GM12878 (cell line): ENCODE results near the gene SLC19A1. TPM values are rescaled to one million over a fixed set of nuclear protein-coding genes. Genes with fewer than 3 reads are reported as not detected.
A peak's percentile ranks its signal among the peaks of the same experiment; 100 is the strongest.

Experiments used
- ATAC-seq: fragments of 200-7000 bp; cut with Tn5 transposase; 3 replicates; pipeline ENCODE4 v1.9.1; 2020; ENCODE audit warnings: mild to moderate bottlenecking, moderate library complexity
- BruUV-seq: library from RNA; stranded (reverse); fragments of 400-500 nt; replicated peaks from 2 replicates; lab custom pipeline; 2021; lab: Mats Ljungman, UMichigan
- CTCF ChIA-PET: fragments of 300-600 bp; sonication (Branson Sonifier 250); formaldehyde crosslinking; extraction: SDS; loops from one replicate; lab custom pipeline; 2021; ENCODE audit warnings: inconsistent platforms; lab: Yijun Ruan, JAX
- POLR2A ChIA-PET: fragments of 350-600 bp; formaldehyde crosslinking; extraction: SDS; loops from one replicate; lab custom pipeline; 2021; ENCODE audit warnings: inconsistent platforms; lab: Charles Lee
- RAD21 ChIA-PET: fragments of 300-600 bp; sonication (Branson Sonifier 250); formaldehyde crosslinking; loops from one replicate; lab custom pipeline; 2023; ENCODE audit warnings: antibody characterized with exemption; ENCODE audit not compliant: unreplicated experiment; lab: Charles Lee
- SMC1A ChIA-PET: fragments of 300-600 bp; sonication (Branson Sonifier 250); formaldehyde crosslinking; loops from one replicate; lab custom pipeline; 2023; ENCODE audit not compliant: unreplicated experiment, uncharacterized antibody; lab: Charles Lee
- DNase-seq: peaks from one replicate; pipeline ENCODE4 v3.0.0-alpha.2; 2011; ENCODE audit warnings: low read depth, low spot score
- FAIRE-seq: peaks from 3 replicates; lab custom pipeline; 2011; peaks lifted over from hg19 to GRCh38; lab: Jason Lieb, UNC
- H2AFZ ChIP-seq: 2 replicates; pipeline ENCODE4 v1.6.0; 2011; ENCODE audit warnings: low read depth, low read length, control low read depth; ENCODE audit not compliant: control insufficient read depth
- H3K27ac ChIP-seq: 2 replicates; pipeline ENCODE4 v1.5.1; 2011; ENCODE audit warnings: control low read depth; ENCODE audit not compliant: control insufficient read depth, insufficient read depth
- H3K27me3 ChIP-seq, 2 experiments: replicated peaks in 1 of 2; 2 replicates each; pipeline versions ENCODE4 v1.6.0 to v1.6.1; 2011; ENCODE audit warnings: low read length in 1 of 2; ENCODE audit not compliant: control insufficient read depth in 2 of 2, insufficient read depth in 2 of 2
- H3K36me3 ChIP-seq, 2 experiments: 2 replicates each; pipeline ENCODE4 v1.5.1; 2011; ENCODE audit warnings: low read length in 1 of 2; ENCODE audit not compliant: control insufficient read depth in 2 of 2, insufficient read depth in 2 of 2
- H3K4me1 ChIP-seq: 2 replicates; pipeline ENCODE4 v1.6.1; 2011; ENCODE audit warnings: mild to moderate bottlenecking, low read length, moderate library complexity, mixed read lengths; ENCODE audit not compliant: control insufficient read depth, insufficient read depth
- H3K4me2 ChIP-seq: 2 replicates; pipeline ENCODE4 v1.6.0; 2011; ENCODE audit warnings: control low read depth; ENCODE audit not compliant: control insufficient read depth, insufficient read depth
- H3K4me3 ChIP-seq: fragments of 200-600 bp; sonication (generic); 2 replicates; pipeline ENCODE4 v1.5.1; 2016
- H3K79me2 ChIP-seq: 2 replicates; pipeline ENCODE4 v1.6.0; 2011; ENCODE audit warnings: low read length; ENCODE audit not compliant: control insufficient read depth, insufficient read depth
- H3K9ac ChIP-seq: 2 replicates; pipeline ENCODE4 v1.8.0; 2011; ENCODE audit warnings: low read length, control low read depth, mixed read lengths; ENCODE audit not compliant: control insufficient read depth, insufficient read depth
- H3K9me3 ChIP-seq: replicated peaks from 3 replicates; pipeline ENCODE4 v1.5.1; 2011; ENCODE audit warnings: mild to moderate bottlenecking, low read length; ENCODE audit not compliant: control insufficient read depth, insufficient read depth
- H4K20me1 ChIP-seq: 2 replicates; pipeline ENCODE4 v1.6.0; 2011; ENCODE audit not compliant: control insufficient read depth, insufficient read depth
- MLLT1 ChIP-seq: fragments of 450-650 bp; IDR thresholded peaks from 2 replicates; pipeline ENCODE4 v1.6.1; 2016; ENCODE audit warnings: mild to moderate bottlenecking
- SKIL ChIP-seq: fragments of 450-650 bp; IDR thresholded peaks from 2 replicates; pipeline ENCODE4 v1.6.1; 2017; ENCODE audit warnings: mild to moderate bottlenecking, low read depth, inconsistent platforms; ENCODE audit not compliant: poor library complexity, severe bottlenecking
- whole genome bisulfite sequencing: methylation state at CpG from one replicate; pipeline ENCODE4 v1.1.6; 2016; ENCODE audit warnings: low lambda C conversion rate; ENCODE audit not compliant: insufficient replicate concordance, insufficient coverage; ENCODE audit errors: missing lambda C conversion rate; 5-methylcytosine and 5-hydroxymethylcytosine counted together
- in situ Hi-C: fragments of 300-500 bp; cut with MboI; formaldehyde crosslinking; loops from 9 replicates; pipeline ENCODE4 v1.14.3; 2018; ENCODE audit warnings: mixed read lengths
- intact Hi-C: fragments of 100-400 bp; cut with micrococcal nuclease; formaldehyde crosslinking; loops from one replicate; pipeline ENCODE4 v1.14.2; 2022; ENCODE audit not compliant: unreplicated experiment
- polyA plus RNA-seq, 11 experiments: library from polyadenylated mRNA; depleted of rRNA in 4 of 11; unstranded in 6 of 11; stranded (reverse) in 5 of 11; fragments of >200 nt; fragmentation: Nextera tagmentation in 4 of 11; fragmentation: Illumina TruSeq in 1 of 11; extraction: Ambion mirVana in 4 of 11; extraction: Trizol in 1 of 11; gene quantifications; 1 replicate in 1 of 11; 2 replicates in 10 of 11; pipeline versions ENCODE4 v1.2.1 to v1.2.3, GENCODE V29; 2011 to 2016; ENCODE audit warnings: inconsistent platforms in 2 of 11, missing spikeins in 2 of 11, low read depth in 1 of 11
- total RNA-seq, 4 experiments: library from RNA; depleted of rRNA in 3 of 4; stranded (reverse); fragments of >200 nt in 3 of 4; fragmentation: Illumina TruSeq in 1 of 4; extraction: Trizol in 1 of 4; gene quantifications; 2 replicates each; pipeline versions ENCODE4 v1.2.1 to v1.2.3, GENCODE V29; 2013 to 2021

SLC19A1 gene
- total and polyA plus RNA-seq, 10 of the 15 experiments (the other 5 are each of a cell fraction or from before 2014, with no cell fraction given): 0.42 to 49.7 (median 12.2) TPM

GRCh38 chr21:45552696-45553391 is 10.6 kb upstream of the SLC19A1 start:
- H3K36me3 ChIP-seq: no peaks in the 10 kb centered on the region
- H3K79me2 ChIP-seq: peaks cover 2% of the 10 kb centered on the region
- FAIRE-seq (no peak), ATAC-seq (no peak)
- CTCF ChIA-PET: no interaction called here
- no peak overlapping the region for H3K9ac ChIP-seq
- H4K20me1 ChIP-seq: no peaks in the 10 kb centered on the region
- in situ Hi-C loops: no loop called here
- H3K27ac ChIP-seq: no peak overlapping the region
- H3K4me2 ChIP-seq: no peak overlapping the region
- no peak overlapping the region for H2AFZ ChIP-seq
- SMC1A ChIA-PET: interaction anchor here (1.0 kb wide), 1 partner anchor 327 kb away, joined by 3 read pairs; no protein-coding TSS in a partner anchor
- no peaks in the 10 kb centered on the region for H3K9me3 ChIP-seq
- POLR2A ChIA-PET: no interaction called here
- no peak for TF ChIP-seq SKIL
- TF ChIP-seq MLLT1: 0 out of 2 replicates have a peak, but pooled peaks have one; percentile 36
- TF ChIP-seq, all 136 proteins: peak for 1
- no peak overlapping the region for H3K4me3 ChIP-seq
- intact Hi-C loops: no loop called here
- DNase-seq: no peak
- no peaks in the 10 kb centered on the region; a peak in 1 of 4 replicates for H3K27me3 ChIP-seq
- RAD21 ChIA-PET: no interaction called here
- BruUV-seq: no TSS peak
- H3K4me1 ChIP-seq: peaks cover 33% of the 10 kb centered on the region
- 96% methylated on average over 29 of the region's 29 CpGs for WGBS
